GM18907 (cell line): ENCODE data around the gene APBA2.

Source experiments
- ATAC-seq: cut with Tn5 transposase; IDR thresholded peaks from one replicate; pipeline ENCODE4 v1.9.1; 2021; ENCODE audit warnings: mild to moderate bottlenecking, moderate library complexity; ENCODE audit not compliant: unreplicated experiment

Gene APBA2

DNA sequence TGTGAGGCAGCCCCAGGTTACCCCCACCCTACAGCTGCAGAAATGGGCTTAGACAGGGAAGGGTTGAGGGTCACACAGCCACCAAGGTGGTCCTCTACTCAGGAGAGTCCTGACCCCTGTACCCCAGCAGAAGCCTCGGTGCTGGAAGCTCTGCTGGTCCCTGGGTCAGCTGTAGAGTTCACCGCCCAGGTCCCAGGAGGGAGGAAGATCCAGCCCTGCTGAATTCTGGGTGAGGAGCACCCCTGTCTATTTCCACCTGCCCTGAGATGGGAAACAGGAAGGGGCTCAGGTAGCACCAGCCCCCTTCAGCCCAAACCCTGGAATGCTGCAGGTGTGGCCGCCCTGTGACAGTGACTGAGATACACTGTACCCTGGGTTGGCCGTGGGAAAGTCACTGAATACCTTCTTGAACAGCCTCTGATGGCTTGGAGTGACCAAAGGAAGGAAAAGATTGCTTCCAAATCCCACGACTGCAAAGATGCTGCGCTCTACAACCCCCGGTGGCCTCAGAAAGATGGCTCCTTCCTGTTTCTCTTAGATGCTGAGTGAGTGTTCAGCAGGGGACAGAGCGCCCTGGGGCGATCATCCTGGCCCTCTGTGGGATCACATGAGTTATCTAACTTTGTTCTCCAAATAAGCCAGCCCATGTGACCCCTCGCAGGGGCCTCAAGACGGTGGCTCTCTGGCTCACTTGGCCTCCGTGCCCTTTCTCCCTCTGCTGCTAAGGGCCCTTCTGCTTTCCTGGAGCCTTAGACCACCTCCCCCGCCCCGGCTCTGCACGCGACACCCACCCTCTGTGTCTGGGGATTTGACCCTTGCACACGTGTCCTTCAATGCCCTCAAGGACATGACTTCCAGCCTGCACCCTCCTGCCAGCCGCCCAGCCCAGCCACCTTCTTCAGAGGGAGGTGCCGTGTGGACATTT is 242.0 kb downstream of the APBA2 start:
- ATAC-seq: no peak

DNA sequence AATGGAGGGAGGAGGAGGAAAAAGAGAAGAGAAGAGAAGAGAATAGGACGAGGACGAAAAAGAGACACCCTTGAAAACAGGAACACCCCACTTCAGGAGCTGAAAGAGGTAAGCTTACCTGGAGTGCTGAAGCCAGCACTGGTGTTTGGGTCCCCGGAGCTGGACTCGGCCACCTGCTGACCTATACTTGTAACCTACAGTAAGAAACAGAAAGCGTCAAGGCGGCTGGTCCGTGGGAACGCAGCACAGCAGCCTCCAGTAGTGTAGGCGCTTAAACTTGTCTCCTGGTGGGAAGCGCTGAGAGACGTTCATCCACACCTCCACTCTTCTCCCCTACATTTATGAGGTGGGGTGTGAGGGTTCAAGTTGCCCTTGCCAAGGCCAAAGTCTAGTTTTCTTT is 242.9 kb downstream of the APBA2 start:
- no peak for ATAC-seq

DNA sequence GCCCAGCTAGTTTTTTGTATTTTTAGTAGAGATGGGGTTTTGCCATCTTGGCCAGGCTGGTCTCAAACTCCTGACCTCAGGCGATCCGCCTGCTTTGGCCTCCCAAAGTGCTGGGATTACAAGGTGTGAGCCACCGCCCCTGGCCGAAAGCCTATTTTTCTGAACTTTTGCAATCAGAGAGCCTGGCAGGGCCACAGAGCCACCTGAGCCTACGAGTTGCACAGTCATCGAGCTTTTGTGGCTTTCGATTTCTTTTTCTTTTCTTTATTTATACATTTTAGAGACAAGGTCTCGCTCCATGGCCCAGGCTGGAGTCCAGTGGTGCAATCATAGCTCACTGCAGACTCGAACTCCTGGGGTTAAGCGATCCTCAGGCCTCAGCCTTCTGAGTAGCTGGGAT is 243.4 kb downstream of the APBA2 start:
- no peak for ATAC-seq

DNA sequence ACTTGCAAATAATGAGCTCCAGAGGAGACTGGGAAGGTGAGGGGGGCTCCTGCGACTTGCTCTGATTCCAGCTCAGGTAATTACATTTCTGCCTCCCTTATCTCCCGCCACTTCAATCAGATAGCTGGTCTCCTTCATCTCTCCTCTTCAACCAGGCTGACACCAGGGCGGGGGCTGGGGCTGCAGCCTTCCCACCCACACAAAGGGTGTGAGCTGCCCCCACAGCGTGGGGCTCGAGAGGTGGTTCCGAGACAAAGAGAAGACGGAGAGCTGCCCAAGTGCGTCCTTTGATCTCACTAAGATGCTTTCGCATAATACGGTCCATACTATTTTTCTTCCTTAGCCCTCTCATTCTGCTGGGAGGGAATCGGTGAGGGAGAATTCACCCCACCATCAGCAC is 244.2 kb downstream of the APBA2 start:
- no peak for ATAC-seq

DNA sequence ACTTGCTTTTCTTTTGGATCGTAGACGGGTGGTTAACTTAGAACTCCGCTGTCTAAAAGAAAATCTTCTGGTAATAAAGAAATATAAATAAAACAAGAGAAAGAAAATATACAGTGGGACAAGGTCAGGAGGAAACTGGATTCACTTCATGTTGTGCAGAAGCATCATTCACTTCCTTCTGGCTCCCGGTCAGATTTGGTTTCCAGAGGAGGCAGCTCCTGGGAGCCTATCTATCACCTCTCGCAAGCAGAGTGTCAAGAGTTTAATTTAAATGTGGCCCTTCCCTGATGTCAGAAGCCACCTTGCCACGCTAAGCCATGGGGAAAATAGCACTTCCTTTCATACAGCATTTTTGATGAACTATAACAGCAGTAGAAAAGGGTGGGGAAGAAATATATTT is 244.7 kb downstream of the APBA2 start:
- ATAC-seq: no peak

DNA sequence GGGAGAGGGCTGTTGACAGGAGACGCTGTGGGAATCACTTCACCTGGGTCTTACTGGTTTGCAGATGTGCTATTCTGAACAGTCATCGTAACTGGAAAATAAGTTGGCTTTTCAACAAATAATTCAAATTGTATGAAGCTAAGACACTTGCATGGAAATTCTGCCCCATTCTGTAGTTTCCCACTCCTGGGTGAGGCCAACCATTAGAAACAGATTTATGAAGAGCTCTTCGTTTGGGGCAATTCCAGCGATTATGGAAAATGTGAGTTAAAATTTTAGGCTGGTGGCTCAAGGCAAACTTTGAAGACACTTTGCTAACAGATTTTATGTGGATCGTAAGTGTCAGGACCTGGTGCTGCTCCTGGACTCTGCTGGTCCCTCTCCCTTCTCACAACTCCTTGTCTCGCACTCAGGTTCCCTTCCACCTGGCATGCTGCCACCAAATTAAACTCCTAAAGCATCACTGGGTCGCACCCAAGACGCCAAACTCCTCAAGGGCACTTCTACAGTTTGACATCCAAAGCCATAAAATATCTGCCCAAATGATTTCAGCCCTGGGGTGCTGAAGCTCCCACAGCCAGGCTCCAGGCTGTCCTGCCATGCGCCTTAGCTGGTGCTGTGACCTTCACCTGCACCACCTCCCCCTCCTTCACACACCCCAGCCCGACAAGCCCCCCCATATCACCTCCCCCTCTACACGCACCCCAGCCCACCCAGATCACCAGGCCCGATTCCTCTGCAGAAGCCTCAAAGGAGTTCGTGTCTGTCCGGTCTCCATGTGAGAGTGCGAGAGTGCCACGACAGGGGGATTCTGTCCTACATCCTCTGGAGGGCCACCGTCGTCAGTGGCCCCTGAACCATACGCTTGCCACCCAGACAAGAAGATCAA is 245.4 kb downstream of the APBA2 start:
- ATAC-seq: no peak

DNA sequence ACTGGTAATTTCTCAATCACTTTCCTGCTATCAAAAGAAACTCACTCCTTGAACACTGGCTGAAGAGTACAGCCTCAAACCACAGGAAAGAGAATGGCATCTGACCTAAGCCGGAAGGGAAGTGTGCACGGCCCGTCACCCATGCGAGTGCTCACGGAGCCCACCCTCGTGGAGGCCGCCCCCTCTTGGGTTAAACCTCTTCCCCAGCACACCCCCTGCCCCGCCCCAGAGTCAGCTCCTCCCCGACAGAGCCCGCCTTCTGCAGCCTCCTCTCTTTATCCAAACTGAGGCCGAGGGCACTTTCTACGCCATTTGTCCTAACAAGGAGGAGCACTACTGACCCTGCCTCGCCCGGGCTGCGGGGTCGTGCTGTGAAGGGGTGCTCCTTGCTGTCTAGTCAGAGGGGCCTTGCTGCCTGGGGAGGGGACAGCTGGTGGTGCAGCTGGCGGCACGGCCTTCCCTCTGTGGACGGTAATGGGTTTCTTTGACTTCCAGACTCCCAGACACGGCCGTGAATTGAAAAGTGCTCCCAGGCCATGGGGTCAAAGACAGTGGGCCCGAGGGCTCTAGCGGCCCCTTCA is 246.2 kb downstream of the APBA2 start:
- ATAC-seq: no peak

DNA sequence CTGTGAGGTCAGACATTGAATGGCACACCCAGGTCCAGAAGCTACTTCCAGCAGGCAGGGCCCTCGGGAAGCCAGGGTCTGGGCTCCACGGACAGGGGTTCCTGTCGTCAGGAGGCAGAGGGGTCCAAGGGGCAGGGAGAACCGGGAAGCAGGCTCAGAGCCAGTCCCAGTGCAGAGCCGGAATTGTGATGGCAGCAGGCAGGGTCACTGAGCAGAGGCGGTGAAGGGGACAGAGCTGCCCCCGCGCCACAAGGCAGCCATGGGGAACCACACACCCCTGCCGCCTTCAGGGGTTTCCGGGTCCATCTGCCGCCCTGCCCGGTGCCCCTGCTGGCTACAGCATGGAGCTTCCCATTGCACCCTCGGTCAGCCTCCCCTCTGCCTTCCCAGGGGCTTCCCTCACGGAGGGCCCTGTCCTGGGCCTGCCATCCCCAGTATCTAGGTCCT is 247.0 kb downstream of the APBA2 start:
- ATAC-seq: no peak

DNA sequence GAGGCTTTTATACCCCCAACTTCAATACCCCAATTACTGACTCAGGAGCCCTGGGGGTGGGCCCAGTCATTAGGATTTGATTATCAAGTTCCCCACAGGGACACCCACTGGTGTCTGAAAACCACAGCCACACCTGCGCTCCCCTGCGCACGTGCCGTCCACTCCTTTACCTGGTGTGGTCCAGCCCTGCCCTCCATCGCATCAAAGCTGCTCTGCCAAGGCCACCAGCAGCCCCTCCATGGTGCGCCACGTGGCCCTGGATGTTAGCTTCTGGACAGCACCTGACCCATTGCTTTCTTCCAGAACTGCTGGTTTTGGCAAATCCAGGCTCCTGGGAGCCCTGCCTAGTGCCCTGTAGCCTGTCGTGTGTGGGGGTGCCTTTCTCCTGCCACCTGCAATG is 247.5 kb downstream of the APBA2 start:
- ATAC-seq: no peak

DNA sequence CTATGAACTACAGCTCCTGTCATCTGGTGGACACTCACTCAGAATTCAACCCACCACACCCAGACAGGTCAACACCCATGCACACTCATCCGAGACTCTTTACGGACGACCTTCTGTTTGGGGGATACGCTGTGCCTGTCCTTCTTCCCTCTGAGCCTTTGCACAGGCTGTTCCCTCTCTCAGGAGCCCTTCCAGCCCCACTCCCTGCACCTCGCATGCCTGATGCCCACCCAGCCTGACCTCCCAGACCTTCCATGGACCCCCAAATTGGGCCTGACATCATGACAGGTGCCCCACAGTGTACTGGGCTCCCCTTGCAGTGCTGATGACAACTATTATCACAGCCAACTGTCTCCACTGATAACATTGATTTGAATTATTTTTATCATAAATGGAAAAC is 248.0 kb downstream of the APBA2 start:
- no peak for ATAC-seq

DNA sequence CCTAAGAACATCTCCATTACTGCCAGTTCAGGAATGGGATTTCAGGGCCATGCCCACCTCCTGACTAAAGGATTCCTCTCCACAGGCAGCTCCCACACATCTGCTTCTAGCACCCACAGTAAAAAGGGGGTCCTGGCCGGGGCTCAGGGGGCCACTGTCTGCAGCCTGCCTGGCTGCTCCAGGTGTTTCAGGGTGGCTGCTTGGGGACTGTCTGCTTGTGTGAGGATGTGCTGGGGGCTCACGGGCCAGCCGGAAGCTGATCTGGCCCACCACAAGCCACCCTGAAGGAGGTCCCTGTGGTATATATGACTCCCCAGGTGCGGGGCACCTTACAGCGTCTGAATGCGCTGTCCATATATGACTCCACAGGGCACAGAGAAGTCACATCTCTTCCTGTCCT is 248.5 kb downstream of the APBA2 start:
- no peak for ATAC-seq

DNA sequence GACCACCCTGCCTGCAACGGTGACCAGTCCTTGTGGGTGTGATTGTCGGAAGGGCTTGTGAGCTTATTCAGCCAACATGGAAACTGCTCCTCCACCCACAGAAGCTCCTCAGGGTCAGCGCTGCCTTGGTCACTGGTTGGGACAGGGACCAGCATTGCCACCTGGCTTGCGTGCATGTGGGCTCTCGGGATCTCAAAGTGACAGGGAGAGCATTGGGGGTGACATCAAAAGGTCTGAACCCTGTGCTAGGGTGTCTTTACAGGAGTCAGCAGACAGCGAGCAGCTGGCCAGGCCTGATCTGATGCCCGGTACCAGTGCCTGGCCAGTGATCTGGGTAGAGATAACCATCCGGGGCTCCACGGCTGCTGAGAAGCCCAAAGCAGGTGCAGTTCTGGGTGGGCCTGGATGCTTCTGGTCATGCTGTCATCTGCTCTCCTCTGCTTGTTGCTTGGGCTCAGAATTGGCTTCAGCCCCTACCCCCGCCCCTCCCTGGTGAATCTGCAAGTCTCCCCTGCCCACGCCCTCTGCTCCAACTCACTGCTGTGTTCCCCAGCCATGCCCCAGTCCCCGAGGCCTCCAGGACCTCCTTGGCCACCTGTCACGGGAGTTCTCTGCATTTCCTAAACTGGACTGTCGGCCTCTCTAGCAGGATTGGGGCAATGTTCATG is 249.0 kb downstream of the APBA2 start:
- no peak for ATAC-seq

DNA sequence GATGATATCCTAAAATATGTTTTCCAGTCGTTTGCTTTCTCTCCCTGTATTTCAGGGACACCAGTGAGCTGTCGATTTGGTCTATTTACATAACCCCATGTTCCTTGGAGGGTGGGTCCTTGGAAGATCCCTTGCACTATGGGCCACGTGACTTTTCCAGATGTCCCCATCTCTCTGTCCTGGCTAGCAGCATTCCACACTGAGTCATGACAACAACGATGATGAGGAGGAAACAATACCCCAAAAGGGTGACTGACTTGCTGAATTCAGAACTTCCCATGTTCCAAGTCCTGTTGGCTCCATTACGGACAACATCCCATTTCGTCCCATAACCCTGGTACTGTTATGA is 249.5 kb downstream of the APBA2 start:
- ATAC-seq: no peak

DNA sequence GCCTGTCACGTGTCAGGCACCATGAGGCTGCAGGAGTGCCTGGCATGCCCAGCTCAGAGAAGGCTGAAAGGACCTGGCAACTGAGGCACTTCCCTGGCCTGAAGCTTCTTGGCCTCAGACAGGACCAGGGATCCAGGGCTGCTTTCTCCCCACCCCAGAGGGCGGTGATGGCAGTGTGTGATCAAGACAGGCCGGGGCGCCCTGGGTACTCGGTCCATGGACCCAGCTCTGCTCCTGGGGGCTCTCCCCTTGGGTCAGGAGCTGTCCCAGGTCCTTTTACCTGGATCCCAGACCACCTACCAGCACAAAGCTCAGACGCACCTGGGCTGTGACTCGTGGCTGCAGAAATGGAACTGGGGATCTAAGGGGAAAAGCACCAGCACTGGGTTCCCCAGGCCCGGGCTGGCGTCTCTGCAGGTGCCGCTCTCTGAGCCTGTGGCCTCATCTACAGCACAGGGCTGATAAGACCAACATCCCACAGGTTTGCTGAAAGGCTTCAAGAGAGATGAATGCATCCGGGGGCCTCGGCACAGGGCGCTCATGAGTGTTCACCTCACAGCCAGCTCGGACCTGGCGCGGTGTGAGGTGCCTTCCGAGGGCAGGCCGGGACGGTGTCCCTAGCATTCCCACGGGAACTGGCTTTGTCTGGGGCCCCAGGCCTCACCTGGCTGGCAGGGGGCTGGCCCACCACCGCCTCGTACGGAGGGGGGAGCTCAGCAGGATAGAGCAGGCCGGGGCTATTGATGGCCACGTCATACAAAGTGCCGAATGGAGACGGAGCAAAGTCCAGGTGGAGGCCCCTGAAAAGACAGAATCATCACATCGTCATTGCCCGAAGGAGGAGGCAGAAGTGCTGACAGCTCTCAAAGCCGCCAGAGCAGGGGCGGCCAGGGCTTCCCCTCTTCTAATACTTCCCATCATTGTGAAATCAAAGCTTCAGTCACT is 250.2 kb downstream of the APBA2 start:
- no peak for ATAC-seq

DNA sequence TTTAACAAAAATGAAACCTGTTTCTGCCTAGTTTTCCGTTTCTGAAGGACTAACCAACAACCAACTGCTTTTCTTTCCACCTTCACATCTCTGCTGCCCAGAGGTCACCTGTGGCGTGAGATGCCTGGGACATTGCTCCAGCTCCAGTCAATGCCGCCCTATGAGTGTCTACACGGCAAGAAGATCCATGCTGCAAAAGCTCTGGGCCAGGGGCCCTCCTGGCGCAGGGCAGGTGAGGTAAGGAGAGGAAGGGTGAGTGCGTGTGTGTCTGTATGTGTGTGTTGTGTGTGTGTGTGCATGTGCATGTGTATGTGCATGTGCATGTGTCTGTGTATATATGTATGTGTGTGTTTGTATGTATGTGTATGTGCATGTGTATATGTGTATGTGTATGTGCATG is 252.5 kb downstream of the APBA2 start:
- no peak for ATAC-seq

DNA sequence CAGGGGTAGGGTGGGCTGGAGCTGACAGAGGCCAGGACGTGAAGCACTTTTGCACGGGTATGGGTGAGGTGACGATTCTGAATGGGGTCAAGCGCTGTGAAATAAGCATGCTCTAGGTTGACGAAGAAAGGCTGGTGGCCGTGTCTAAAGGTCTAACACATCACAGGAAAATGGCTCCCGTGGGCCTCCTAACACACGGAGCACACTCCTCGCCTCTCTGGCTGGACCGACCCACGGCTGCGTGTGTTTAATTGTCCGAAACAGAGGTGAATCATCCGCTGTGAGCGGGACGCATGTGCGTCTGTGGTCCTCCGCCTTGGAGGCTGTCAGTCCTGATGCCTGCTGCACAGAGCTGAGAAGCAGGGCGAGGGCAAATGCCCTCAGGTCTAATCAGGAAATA is 253.3 kb downstream of the APBA2 start:
- ATAC-seq: no peak

DNA sequence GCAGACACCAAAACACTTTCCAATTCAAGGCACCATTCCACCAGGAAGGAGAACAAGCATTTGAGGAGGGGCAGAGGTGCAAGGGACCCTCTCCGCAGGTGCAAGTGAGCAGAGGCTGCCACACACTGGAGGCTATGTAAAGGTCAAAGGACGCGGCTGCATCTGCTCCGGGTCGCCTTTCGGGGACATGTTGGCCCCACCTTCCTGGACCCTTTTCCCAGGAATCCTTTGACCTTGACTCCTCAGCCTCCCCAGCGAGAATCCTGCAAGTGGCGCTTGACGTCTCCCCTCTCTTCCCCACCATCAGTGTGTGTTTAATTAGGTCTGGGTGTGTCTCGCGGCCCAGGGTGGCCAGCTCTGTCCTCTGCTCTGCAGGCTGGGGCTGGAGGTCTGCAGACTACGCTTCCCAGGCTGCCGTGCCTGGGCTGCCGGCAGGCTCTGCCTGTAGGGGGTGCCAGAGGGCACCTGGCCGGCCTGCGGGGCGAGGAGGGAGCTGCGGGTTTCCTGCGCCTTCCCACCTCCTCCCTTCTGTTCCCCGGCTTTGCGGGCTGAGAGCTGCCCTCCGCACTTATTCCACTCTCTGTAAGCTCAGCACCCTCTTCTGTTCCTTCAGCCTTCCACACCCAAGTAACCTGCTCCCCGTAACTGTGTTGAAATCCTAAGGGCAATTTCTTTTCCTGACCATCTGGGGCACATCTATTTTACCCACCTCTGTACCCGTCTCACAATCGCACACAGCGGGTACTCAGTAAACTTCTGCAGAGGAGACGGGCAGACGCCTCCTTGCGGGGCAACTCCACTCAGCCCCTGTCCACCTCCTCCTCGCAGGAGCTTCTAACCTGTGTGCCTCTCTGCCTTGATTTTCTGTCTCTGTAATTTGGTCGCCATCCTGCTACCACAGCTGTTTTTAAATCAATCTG is 254.0 kb downstream of the APBA2 start:
- peak; percentile 58 for ATAC-seq

DNA sequence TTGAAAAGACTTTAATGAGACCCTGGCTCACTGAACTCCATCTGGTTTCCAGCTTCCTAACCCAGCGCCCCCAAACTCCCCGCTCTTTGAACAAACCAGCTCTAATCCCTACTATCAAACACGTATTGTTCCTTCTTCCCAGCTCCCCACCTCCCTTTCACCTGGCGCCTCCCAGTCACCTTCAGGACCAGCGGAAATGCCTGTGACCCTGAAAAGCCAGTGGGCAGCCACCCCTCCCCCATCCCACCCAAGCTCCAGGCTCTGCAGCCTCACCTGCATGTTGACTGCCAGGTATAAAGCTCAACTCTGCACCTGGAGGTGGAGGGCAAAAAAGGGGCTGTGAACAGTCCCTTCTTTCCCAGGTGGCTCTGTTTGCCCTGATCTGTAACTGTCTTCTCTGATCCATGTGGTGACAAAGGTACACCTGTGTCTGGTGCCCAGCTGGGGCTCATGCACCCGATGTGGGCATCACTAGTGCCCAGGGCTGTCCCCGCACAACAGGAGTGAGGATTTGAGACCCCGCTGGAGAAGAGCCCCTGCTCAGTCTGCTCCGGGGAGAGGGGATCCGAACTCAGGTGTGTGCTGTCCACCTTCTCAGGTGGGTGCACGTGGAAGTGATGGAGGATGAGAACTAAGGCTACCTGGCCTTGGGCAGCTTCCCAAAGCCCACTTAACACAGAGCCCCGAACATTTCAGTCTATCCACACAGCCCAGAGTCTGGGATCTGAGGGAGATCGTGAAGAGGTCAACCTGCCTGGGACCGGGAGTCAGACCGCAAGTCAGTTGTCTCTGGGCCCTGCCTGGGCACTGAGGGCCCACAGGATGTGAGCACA is 254.9 kb downstream of the APBA2 start:
- ATAC-seq: no peak
